Natural killer cell (primary cell): Measurements from ENCODE around the gene ABCB6. TPM values are rescaled to one million over a fixed set of nuclear protein-coding genes. Genes with fewer than 3 reads are reported as not detected.
A peak's percentile ranks its signal among the peaks of the same experiment; 100 is the strongest.

Source experiments
- ATAC-seq, 3 donors: fragments of 150-1000 bp in 2 of 3; fragments of 200-7000 bp in 1 of 3; cut with Tn5 transposase; 1 replicate in 1 of 3; 2 replicates in 2 of 3; pipeline ENCODE4 v1.10.0; 2021; ENCODE audit warnings: mild to moderate bottlenecking in 2 of 3, moderate library complexity in 2 of 3
- DNase-seq, 2 donors: peaks; one replicate each; pipeline versions ENCODE4 v3.0.0 to v3.0.0-alpha.2; 2013 to 2021; ENCODE audit warnings: mixed read lengths in 1 of 2
- H3K27ac ChIP-seq: one replicate; pipeline ENCODE4 v1.5.1; 2013; ENCODE audit warnings: mild to moderate bottlenecking, low read length
- H3K27me3 ChIP-seq: one replicate; pipeline ENCODE4 v1.6.1; 2013; ENCODE audit warnings: low read length; ENCODE audit not compliant: control insufficient read depth, insufficient read depth
- H3K36me3 ChIP-seq: one replicate; pipeline ENCODE4 v1.6.1; 2013; ENCODE audit warnings: low read length; ENCODE audit not compliant: control insufficient read depth, insufficient read depth
- H3K4me1 ChIP-seq: one replicate; pipeline ENCODE4 v1.6.1; 2013; ENCODE audit warnings: low read length; ENCODE audit not compliant: control insufficient read depth, insufficient read depth
- H3K4me3 ChIP-seq: one replicate; pipeline ENCODE4 v1.5.1; 2013; ENCODE audit warnings: low read length
- H3K9me3 ChIP-seq: one replicate; pipeline ENCODE4 v1.6.1; 2013; ENCODE audit warnings: low read length; ENCODE audit not compliant: control insufficient read depth, insufficient read depth
- H3K27ac Mint-ChIP-seq, 2 donors: one replicate each; pipeline ENCODE4 v1.8.0; 2022; ENCODE audit warnings: mild to moderate bottlenecking in 2 of 2, mixed read lengths in 2 of 2, moderate library complexity in 1 of 2
- H3K27me3 Mint-ChIP-seq, 2 donors: one replicate each; pipeline ENCODE4 v1.8.0; 2022; ENCODE audit warnings: low read depth in 2 of 2, mixed read lengths in 2 of 2
- H3K36me3 Mint-ChIP-seq: one replicate; pipeline ENCODE4 v1.8.0; 2022; ENCODE audit warnings: mixed read lengths
- H3K4me1 Mint-ChIP-seq, 2 donors: one replicate each; pipeline ENCODE4 v1.8.0; 2022; ENCODE audit warnings: mixed read lengths in 2 of 2
- H3K4me3 Mint-ChIP-seq: one replicate; pipeline ENCODE4 v1.8.0; 2022; ENCODE audit warnings: mild to moderate bottlenecking, moderate library complexity, mixed read lengths
- H3K9me3 Mint-ChIP-seq, 2 donors: one replicate each; pipeline ENCODE4 v1.8.0; 2022; ENCODE audit warnings: mixed read lengths in 2 of 2
- whole genome bisulfite sequencing: methylation state at CpG from one replicate; pipeline ENCODE4 v1.1.7; 2013; ENCODE audit warnings: missing lambda C conversion rate; ENCODE audit not compliant: insufficient coverage; 5-methylcytosine and 5-hydroxymethylcytosine counted together
- intact Hi-C: fragments of 100-400 bp; cut with micrococcal nuclease; formaldehyde crosslinking; loops from one replicate; pipeline ENCODE4 v1.14.2; 2022
- total RNA-seq, 4 donors: library from RNA; stranded (reverse); fragments of 120-200 nt in 1 of 4; gene quantifications; one replicate each; pipeline versions ENCODE4 v1.2.3 to v1.2.4, GENCODE V29; 2013 to 2022
- TF ChIP-seq, protein P1 (sequence below): fragments of 200-600 bp; IDR thresholded peaks from one replicate; pipeline ENCODE4 v1.8.0; 2022; ENCODE audit warnings: antibody characterized with exemption

ABCB6 gene
- total RNA-seq, 3 donors from 2014 or later (not counting 1 experiment from before 2014, with no cell fraction given), result 0.93 to 3.4 (median 1.9) TPM

DNA sequence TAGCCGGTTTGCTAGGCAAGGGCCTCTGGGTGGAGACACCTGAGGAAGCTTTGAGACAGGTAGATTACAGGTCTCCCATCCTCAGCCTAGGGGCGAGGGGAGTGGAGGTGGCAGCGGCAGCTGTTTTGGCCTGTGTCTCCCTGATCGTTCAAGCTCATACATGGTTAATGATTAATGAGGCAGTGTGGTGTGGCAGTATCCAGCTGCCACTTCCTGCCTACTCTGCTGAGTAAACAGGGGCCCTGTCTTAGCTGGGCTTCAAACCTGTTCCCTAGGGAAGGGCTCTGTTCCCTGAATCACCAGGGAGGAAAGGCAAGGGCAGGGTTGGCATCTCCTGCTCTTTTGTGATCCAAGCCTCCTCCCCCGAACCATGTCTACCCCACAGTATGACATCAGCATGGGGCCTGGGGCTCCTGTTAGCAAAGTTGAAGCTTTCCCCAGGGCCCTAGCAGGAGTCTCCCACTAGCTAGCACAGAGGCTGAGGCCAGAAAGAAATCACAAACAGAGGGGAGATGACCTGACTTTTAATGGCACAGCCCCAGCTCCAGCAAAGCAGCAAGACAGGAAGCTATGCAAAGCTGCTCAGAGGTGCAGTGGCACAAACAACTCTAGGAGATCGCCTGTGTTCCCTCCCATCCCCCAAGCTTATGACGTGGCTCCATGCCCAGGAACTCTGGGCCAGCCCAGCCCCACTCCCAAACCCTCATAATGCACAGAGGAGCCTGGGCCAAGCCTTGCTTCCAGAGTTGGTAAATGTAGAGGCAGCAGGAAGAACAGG is 30.6 kb upstream of the ABCB6 start:
- no peaks in the 10 kb centered on the region for H3K27me3 ChIP-seq
- H3K9me3 ChIP-seq, result no peaks in the 10 kb centered on the region
- intact Hi-C loops, result no loop called here
- Mint-ChIP-seq H3K36me3 (no peaks in the 10 kb centered on the region), H3K27me3 (no peaks in the 10 kb centered on the region), H3K27ac (peak overlapping the region; percentile 86 to 98), H3K4me3 (peak overlapping the region; percentile 61), H3K9me3 (no peaks in the 10 kb centered on the region), H3K4me1 (peaks cover 54 to 84% of the 10 kb centered on the region in 2 donors)
- DNase-seq (peak in 1 of 2 donors; percentile 73), ATAC-seq (no peak)
- peak overlapping the region; percentile 97 for H3K27ac ChIP-seq
- TF ChIP-seq, protein P1, sequence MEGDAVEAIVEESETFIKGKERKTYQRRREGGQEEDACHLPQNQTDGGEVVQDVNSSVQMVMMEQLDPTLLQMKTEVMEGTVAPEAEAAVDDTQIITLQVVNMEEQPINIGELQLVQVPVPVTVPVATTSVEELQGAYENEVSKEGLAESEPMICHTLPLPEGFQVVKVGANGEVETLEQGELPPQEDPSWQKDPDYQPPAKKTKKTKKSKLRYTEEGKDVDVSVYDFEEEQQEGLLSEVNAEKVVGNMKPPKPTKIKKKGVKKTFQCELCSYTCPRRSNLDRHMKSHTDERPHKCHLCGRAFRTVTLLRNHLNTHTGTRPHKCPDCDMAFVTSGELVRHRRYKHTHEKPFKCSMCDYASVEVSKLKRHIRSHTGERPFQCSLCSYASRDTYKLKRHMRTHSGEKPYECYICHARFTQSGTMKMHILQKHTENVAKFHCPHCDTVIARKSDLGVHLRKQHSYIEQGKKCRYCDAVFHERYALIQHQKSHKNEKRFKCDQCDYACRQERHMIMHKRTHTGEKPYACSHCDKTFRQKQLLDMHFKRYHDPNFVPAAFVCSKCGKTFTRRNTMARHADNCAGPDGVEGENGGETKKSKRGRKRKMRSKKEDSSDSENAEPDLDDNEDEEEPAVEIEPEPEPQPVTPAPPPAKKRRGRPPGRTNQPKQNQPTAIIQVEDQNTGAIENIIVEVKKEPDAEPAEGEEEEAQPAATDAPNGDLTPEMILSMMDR, result no peak
- H3K4me3 ChIP-seq, result peak overlapping the region; percentile 14
- 11% methylated on average over 7 of the region's 7 CpGs for WGBS
- H3K36me3 ChIP-seq, result peaks cover 40% of the 10 kb centered on the region
- peaks cover 78% of the 10 kb centered on the region for H3K4me1 ChIP-seq

DNA sequence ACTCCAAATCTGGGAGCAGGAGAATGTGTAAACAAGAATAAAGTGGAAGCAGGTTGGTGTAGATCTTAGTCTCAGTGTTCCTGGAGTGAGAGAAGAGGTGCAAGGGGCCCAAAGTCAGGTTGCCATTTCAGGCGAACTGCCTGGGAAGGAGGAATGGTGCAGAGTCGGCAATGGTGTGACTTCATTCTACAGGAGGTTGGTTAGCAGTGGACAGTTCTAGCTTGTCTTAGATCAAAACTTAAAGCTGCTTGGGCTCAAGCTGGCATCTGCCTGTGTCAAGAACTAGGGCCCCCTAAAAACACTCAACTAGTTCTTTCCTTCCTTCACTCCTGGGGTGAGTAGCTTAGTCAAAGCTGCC is 30.1 kb upstream of the ABCB6 start:
- H3K27ac ChIP-seq, result peak overlapping the region; percentile 97
- H3K36me3 Mint-ChIP-seq, result no peaks in the 10 kb centered on the region
- peak overlapping the region; percentile 61 for H3K4me3 Mint-ChIP-seq
- intact Hi-C loops, result no loop called here
- 83% methylated on average over 2 of the region's 2 CpGs for WGBS
- TF ChIP-seq, protein P1, result no peak
- no peaks in the 10 kb centered on the region for H3K27me3 ChIP-seq
- H3K4me1 ChIP-seq, result peaks cover 78% of the 10 kb centered on the region
- H3K9me3 Mint-ChIP-seq, result no peaks in the 10 kb centered on the region
- peaks cover 40% of the 10 kb centered on the region for H3K36me3 ChIP-seq
- H3K9me3 ChIP-seq, result no peaks in the 10 kb centered on the region
- H3K27ac Mint-ChIP-seq, result peak overlapping the region; percentile 86 to 98
- ATAC-seq, result no peak
- peak overlapping the region; percentile 14 for H3K4me3 ChIP-seq
- no peak for DNase-seq
- H3K4me1 Mint-ChIP-seq, result peaks cover 54 to 84% of the 10 kb centered on the region in 2 donors
- H3K27me3 Mint-ChIP-seq, result no peaks in the 10 kb centered on the region

DNA sequence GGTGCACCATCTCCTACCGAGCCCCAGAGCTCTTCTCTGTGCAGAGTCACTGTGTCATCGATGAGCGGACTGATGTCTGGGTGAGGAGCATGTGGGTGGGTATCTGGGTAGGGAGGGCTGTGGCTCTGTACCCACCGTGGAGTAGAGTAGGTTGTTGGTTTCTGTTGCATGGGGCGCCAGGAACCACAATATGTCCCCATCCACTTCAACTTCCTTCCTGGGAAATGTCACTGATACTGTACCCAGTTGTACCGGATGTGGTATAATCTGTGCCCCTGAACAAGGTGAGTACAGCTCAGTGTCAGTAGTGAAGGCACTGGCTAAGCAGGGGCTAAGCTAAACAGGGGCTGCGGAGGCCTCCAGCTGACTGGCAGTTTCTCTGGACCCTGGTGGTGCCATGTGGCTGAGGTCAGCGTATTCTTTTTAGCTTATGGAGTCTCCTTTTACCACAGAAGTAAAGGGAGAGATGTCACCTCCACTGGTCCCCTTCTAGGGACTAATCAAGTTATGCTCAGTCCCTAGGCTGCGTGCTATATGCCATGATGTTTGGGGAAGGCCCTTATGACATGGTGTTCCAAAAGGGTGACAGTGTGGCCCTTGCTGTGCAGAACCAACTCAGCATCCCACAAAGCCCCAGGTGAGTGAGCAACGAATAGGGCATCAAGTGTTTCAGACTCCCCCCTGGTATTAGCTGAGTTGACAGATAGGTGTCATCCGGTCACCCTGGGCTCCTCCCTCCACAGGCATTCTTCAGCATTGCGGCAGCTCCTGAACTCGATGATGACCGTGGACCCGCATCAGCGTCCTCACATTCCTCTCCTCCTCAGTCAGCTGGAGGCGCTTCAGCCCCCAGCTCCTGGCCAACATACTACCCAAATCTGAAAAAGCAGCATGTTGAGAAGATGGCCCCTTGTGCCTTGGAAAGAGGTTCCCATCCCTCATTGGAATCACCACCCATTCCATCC is 29.2 kb upstream of the ABCB6 start:
- Histone ChIP-seq H3K36me3 (peaks cover 40% of the 10 kb centered on the region), H3K27ac (peak overlapping the region; percentile 97), H3K27me3 (no peaks in the 10 kb centered on the region), H3K4me3 (no peak overlapping the region), H3K9me3 (no peaks in the 10 kb centered on the region), H3K4me1 (peaks cover 78% of the 10 kb centered on the region)
- Mint-ChIP-seq H3K36me3 (no peaks in the 10 kb centered on the region), H3K9me3 (no peaks in the 10 kb centered on the region), H3K27me3 (no peaks in the 10 kb centered on the region), H3K27ac (peak overlapping the region; percentile 86 to 98), H3K4me1 (peaks cover 54 to 83% of the 10 kb centered on the region in 2 donors), H3K4me3 (peak overlapping the region; percentile 94)
- WGBS, result 52% methylated on average over 15 of the region's 17 CpGs
- intact Hi-C loops, result no loop called here
- ATAC-seq (peak; percentile 31 to 71 (median 35)), DNase-seq (peak in 1 of 2 donors; percentile 89)
- TF ChIP-seq, protein P1, result no peak
